Activated CD8-positive, alpha-beta T cell treated with anti-CD3 and anti-CD28 coated beads, Interleukin-2, amount 10 ng/mL, durations not matched to agents 7 days and 5 days (primary cell): ENCODE measurements around the gene AKT1. TPM values are rescaled to one million over a fixed set of nuclear protein-coding genes. Genes with fewer than 3 reads are reported as not detected.

Experiments
- total RNA-seq, 2 experiments: library from RNA; stranded (reverse); gene quantifications; one replicate each; pipeline ENCODE4 v1.2.3, GENCODE V29; 2021

AKT1 gene
- total RNA-seq, 2 experiments from 2014 or later: 217 to 222 TPM

Other genes with a start within 250 kb of the AKT1 start
- gene C14orf180, start 216.0 kb downstream of the AKT1 start, total RNA-seq: not detected
- gene TMEM179, start 191.0 kb downstream of the AKT1 start, total RNA-seq: not detected
- gene INF2, start 106.1 kb downstream of the AKT1 start, total RNA-seq: 100 to 1,000 TPM; 155 to 159 TPM
- gene ADSS1, start 71.5 kb downstream of the AKT1 start, total RNA-seq: 1 to 10 TPM; 1.8 TPM
- gene SIVA1, start 42.6 kb downstream of the AKT1 start, total RNA-seq: 100 to 1,000 TPM; 175 to 186 TPM
- gene ZBTB42, start 5.4 kb upstream of the AKT1 start, total RNA-seq: 1 to 10 TPM; 5.3 TPM
- gene CEP170B, start 69.5 kb upstream of the AKT1 start, total RNA-seq: 1 to 10 TPM; 2.5 to 2.7 TPM
- gene PLD4, start 129.1 kb upstream of the AKT1 start, total RNA-seq: not detected
- not detected for gene AHNAK2, start 182.6 kb upstream of the AKT1 start, total RNA-seq
- gene CLBA1, start 190.0 kb upstream of the AKT1 start, total RNA-seq: under 1 TPM; 0.55 to 0.95 TPM
- gene CDCA4, start 225.3 kb upstream of the AKT1 start, total RNA-seq: 10 to 100 TPM; 59.9 to 62.3 TPM